GM19193 (cell line): ENCODE data around the gene PROM2.

Experiments used
- POLR2A ChIP-seq: IDR thresholded peaks from 4 replicates; pipeline ENCODE4 v1.6.1; 2011; ENCODE audit not compliant: insufficient read depth, insufficient read length; ENCODE audit errors: extremely low read depth

PROM2 gene

GRCh38 chr2:95276244-95276887 lies 2.1 kb downstream of the PROM2 start:
- TF ChIP-seq POLR2A = no peak

DNA sequence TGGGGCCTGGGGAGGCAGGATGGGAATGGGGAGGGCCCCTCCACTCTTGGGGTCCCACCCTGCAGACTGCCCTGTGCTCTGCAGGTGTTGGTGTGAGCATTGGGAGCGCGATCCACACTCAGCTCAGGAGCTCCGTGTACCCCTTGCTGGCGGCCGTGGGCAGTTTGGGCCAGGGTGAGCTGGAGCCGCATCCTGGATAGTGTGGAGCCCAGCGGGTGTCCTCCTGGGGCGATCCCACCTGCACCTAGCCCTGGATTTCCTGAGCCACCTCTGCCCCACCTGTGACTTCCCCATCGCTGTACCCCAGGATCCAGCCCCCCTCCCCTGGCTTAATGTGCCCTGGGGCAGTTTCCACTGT lies 2.6 kb downstream of the PROM2 start:
- TF ChIP-seq POLR2A = no peak

DNA sequence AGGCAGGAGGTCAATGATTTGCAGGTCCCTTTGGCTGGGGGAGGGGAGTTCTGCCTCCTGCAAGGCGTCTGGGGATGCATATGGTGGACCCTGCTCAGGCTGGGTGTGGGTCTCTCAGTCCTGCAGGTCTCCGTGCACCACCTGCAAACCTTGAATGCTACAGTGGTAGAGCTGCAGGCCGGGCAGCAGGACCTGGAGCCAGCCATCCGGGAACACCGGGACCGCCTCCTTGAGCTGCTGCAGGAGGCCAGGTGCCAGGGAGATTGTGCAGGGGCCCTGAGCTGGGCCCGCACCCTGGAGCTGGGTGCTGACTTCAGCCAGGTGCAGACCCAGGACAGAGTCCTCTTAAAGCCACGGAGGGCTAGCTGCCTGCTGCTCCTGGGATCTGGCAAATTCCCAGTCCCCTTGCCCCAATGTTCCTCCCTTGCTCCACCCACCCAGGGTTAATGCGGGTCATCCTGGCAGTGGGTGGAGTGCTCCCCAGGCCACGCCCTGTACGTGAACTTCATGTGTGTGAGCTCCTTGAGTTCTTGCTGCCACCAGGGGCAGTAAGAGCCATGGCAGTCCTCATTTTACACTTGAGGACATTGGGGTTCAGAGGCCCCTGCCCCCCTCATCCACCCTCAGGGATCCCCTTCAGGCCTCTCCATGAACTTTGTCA lies 3.1 kb downstream of the PROM2 start:
- TF ChIP-seq POLR2A = no peak

DNA sequence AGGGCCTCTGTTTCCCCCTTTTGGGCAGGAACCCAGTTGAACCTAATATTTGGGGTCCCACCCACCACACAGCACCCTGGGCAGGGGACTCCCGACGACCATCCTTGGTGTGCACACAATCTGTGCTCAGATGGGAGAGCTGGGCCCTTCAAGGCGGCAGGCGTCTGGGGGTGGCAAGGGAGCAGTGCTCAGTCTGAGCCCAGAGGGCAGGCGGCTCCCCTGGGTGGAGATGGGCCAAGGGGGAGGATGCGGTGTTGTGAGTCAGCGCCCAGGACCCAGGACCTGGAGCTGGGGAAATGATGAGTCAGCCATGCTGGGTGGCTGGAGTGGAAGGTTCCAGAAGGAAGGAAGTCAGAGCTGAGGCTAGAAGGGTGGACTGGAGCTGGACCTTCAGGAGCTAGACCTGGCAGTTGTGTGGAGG lies 3.8 kb downstream of the PROM2 start:
- no peak for TF ChIP-seq POLR2A

- no peak for TF ChIP-seq POLR2A
Measured at GRCh38 chr2:95278637-95279225, 4.5 kb downstream of the PROM2 start.

- no peak for TF ChIP-seq POLR2A
Measured at GRCh38 chr2:95279435-95280035, 5.3 kb downstream of the PROM2 start.

DNA sequence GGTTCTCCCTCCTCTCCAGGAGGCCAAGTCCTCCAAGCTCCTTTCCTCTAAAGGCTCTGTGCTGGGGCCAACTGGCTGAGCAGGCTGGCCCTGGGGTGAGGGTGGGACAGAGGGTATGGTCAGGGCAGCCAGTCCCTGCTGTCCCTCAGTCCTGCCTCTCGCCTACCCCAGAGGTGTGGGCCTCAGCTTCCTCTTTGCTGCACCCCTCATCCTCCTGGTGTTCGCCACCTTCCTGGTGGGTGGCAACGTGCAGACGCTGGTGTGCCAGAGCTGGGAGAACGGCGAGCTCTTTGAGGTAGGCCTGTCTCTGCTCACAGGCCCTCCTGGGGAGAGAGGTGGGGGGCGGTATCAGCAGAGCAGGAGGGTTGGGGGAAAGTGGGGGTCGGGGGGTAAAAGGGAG lies 6.8 kb downstream of the PROM2 start:
- no peak for TF ChIP-seq POLR2A

DNA sequence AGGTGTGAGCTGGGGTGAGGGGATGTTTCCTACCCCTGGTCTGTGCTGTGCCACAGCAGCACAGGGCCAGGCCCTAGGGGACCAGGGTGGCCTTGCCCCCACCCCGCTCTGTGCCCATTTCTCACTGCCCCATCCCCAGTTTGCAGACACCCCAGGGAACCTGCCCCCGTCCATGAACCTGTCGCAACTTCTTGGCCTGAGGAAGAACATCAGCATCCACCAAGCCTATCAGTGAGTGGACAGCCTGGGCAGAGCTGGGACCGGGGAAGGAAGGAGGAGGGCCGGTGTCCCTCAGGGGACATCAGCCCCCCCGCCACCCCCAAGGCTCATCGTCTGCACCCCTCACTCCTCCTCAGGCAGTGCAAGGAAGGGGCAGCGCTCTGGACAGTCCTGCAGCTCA lies 7.5 kb downstream of the PROM2 start:
- no peak for TF ChIP-seq POLR2A

- TF ChIP-seq POLR2A = no peak
Measured at GRCh38 chr2:95282458-95282857, 8.2 kb downstream of the PROM2 start.

GRCh38 chr2:95283562-95283961 lies 9.3 kb downstream of the PROM2 start:
- TF ChIP-seq POLR2A = no peak

- TF ChIP-seq POLR2A = no peak
Measured at GRCh38 chr2:95284886-95285541, 10.8 kb downstream of the PROM2 start.

- TF ChIP-seq POLR2A = no peak
Measured at GRCh38 chr2:95285542-95285932, 11.3 kb downstream of the PROM2 start.

GRCh38 chr2:95287336-95287735 lies 13.1 kb downstream of the PROM2 start:
- TF ChIP-seq POLR2A = no peak

DNA sequence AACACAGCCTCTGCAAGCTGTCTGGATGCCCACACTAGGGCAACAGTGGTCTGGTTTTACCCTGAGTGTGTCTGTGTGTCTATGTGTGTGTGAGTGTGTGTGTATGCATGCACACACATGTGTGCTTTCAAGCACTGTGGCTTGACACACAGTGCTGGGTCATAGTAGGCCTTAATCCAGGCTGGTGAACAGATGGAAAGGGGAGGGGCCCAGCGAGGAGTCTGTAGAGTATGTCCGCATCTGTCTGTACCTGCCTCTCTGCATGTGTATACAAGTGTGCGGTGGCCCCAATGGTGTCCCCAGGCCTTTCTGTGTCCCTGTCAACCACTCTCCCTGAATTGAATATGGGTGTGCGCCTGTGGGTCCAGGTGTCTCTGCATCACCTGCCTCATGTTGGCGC lies 13.6 kb downstream of the PROM2 start:
- no peak for TF ChIP-seq POLR2A

GRCh38 chr2:95289253-95289652 lies 15.0 kb downstream of the PROM2 start:
- TF ChIP-seq POLR2A = no peak
